H54 (cell line): ENCODE data around the gene CLEC2B.

Experiments
- DNase-seq: peaks from one replicate; pipeline ENCODE4 v3.0.0; 2011; ENCODE audit warnings: low spot score, mixed read lengths; ENCODE audit not compliant: insufficient read length
- FAIRE-seq: peaks from 3 replicates; lab custom pipeline; 2011; peaks lifted over from hg19 to GRCh38; lab: Jason Lieb, UNC
- POLR2A ChIP-seq: IDR thresholded peaks from 2 replicates; pipeline ENCODE4 v1.6.1; 2011; ENCODE audit warnings: low read depth, mild to moderate bottlenecking, low read length

Gene CLEC2B

DNA sequence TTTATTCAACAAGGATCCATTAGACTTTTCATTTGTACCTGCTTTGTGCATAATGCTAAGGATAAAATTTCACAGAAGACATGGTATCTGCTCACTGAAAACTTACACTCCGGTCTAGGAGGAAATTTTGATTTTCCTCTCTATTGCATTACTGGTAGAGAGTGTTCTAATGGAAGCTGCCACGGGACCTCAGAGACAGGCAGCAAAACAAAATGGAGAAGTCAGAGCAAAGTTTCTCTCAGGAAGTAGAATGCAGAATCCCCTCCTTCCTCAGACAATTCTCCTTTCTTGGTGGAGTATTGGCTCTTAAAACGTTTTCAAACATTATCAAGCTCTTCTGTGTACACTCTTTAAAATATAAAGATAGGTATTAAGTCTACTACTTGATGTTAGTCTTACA, 12.3 kb downstream of the CLEC2B start:
- no peak for TF ChIP-seq POLR2A
- DNase-seq (no peak), FAIRE-seq (no peak)

DNA sequence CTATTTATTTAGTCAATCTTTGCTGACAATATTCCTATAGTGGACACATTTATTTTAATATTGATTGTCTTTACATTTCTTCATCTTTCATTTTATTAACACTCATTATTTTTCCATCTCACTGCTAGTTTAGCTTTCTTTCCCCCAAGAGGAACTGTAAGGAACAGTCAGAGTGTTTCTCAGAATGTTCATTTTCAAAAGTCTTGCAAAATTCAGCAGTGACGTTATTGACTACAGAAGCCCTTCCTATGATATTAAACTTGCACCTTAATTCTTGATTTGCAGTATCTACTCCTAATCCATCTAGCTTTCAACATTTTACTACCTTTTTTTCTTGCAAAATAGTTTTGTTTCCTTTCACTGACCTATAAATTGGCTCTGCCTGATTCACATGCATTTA, 13.0 kb downstream of the CLEC2B start:
- DNase-seq (no peak), FAIRE-seq (no peak)
- TF ChIP-seq POLR2A = no peak

DNA sequence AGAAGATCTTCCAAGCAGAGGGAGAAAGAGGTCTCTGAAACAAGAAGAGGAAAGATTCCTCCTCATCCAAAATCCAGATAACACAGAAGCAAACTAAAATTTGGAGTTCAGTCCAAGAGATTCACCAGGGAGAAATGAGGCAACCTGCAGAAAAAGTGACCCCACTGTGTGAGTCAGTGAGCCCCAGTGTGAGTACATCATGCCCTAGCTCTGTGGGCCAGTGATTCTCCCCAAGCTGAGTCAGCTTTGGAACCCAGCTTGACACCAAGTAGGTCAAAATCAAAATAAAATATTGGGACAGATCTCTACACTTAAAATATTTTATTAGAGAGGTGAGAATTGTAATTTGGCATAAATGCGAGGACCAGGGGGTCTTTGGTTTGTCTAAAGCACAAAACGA, 17.2 kb downstream of the CLEC2B start:
- no peak for TF ChIP-seq POLR2A
- peak; percentile 10 for DNase-seq
- no peak for FAIRE-seq

DNA sequence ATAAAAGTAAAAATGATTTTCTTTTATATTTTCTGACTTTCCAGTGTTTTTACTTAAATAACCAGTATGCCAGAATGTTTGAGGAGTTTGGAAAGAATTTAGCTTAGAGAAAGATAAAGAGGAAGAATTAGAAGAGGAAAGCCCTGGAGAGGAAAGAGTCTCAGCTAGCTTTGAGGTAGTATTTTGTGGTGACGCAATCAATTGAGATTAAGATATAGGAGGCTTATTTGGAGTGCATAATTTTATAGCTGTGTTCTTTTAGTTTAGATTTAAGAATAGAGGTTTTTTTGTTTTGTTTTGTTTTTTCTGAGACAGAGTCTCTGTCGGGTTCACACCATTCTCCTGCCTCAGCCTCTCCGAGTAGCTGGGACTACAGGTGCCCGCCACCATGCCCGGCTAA, 18.1 kb downstream of the CLEC2B start:
- FAIRE-seq = no peak
- no peak for DNase-seq
- TF ChIP-seq POLR2A = no peak

DNA sequence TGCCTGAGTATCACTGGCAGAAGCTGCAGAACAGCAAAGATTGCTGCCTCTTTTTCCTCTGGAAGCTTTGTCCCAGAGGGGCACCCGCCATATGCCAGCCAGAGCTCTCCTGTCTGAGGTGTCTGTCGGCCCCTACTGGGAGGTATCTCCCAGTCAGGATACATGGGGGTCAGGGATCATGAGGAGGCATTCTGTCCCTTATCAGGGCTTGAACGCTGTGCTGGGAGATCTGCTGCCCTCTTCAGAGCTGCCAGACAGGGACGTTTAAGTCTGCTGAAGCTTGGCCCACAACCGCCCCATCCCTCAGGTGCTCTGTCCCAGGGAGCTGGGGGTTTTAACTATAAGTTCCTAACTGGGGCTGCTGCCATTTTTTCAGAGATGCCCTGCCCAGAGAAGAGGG, 20.3 kb downstream of the CLEC2B start:
- DNase-seq (no peak), FAIRE-seq (no peak)
- TF ChIP-seq POLR2A = no peak

DNA sequence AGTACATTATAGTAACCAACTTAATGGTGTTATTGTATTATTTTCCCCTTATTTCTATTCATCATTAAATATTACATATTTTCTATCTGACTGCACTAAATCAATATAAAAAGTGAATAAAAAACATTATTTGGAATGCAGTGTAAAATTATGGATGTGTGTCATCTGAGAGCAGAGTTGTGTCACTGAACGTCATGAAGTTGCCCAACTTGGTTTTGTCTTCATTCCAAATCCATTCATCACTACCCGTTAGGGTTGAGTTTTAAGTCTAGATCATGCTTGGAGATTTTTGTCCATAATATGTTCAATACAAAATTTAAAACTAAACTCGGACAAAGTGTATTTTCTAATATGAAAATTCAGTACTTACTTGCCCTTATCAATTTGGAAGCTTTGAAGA, 25.7 kb downstream of the CLEC2B start:
- no peak for DNase-seq
- TF ChIP-seq POLR2A = no peak
- no peak for FAIRE-seq

DNA sequence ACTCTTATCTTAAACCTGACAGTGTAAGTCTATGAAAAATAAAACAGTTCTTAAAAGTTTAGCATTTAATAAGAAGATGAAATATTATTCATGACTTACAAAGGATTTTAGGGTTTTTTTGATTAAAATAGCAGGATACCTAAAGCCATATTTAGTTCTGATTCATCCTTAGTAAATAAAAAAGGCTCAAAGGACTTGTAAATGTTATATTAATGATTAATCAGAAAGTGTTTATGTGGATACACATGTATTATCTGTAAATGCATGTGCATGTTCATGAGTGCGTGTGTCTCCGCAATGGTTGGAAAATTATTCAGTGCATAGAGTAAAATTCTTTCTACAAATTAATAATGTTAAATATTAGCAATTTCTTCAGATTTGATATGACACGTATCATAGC, 37.4 kb downstream of the CLEC2B start:
- FAIRE-seq = no peak
- DNase-seq = no peak
- no peak for TF ChIP-seq POLR2A

DNA sequence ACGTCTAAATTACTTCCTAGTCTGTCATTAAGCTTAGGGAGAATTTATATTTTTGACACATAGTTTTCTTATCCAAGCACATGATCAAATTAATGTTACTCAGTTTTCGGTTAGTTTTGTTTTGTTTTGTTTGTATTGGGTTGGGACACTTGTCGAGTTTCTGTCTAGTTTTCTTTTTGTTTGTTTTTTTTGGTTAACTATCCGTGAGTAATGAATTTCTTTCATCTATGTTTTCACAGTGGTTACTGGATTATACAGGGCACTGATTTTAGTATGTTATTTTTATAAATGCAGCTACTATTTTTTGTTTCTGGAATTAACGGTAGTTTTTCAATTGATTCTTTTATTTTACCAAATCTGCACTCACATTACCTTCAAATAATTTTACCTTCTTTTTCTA, 39.2 kb downstream of the CLEC2B start:
- DNase-seq = no peak
- no peak for TF ChIP-seq POLR2A
- no peak for FAIRE-seq

DNA sequence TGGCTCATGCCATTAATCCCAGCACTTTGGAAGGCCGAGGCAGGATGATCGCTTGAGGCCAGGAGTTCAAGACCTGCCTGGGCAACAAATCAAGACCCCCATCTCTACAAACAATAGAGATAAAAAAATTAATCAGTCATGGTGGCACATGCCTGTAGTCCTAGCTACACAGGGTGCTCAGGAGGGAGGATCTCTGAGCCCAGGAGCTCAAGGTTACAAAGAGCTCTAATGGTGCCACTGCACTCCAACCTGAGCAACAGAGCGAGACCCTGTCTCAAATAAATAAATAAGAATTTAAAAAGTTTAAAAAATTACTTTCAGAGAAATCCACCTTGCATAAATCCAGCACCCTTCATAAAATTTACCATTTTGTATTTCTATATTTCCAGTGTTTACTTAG, 39.7 kb downstream of the CLEC2B start:
- TF ChIP-seq POLR2A = no peak
- FAIRE-seq (no peak), DNase-seq (no peak)

DNA sequence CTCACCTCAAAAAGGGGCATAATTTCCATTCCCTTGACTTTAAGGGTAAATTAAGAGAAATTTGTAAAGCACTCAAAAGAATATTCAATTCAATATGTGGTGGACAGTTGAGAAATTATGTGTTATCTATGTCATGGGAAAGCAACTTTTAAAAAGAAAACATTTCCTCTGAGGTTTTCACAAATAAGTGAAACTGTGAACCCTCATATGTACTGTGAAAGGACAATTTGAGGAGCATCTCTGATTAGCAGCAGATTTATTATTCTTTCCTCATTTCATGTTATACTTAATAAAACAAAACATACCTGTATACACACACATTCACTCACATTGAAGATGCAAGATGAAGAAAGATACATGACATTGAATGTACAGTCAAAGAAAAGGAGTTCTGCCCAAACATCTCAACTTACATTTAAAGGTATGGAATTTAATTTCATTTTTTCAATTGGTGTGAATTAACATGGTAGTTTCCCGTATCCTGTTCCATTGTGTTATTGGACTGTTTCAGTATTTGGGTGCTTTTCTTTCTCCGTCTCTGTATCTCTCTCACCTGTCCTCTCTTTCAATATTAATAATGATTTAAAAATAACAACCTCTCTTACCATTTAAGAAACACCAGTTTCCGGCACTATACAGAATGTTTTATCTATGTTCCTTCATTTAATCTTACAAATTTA, 41.8 kb downstream of the CLEC2B start, which contains the start of gene KLRF1:
KLRF1 (plus strand) TSS at position 273 of the 680 bp plus-strand sequence; CDS start at position 337, 64 bp downstream.
- no peak for FAIRE-seq
- TF ChIP-seq POLR2A = no peak
- no peak for DNase-seq

DNA sequence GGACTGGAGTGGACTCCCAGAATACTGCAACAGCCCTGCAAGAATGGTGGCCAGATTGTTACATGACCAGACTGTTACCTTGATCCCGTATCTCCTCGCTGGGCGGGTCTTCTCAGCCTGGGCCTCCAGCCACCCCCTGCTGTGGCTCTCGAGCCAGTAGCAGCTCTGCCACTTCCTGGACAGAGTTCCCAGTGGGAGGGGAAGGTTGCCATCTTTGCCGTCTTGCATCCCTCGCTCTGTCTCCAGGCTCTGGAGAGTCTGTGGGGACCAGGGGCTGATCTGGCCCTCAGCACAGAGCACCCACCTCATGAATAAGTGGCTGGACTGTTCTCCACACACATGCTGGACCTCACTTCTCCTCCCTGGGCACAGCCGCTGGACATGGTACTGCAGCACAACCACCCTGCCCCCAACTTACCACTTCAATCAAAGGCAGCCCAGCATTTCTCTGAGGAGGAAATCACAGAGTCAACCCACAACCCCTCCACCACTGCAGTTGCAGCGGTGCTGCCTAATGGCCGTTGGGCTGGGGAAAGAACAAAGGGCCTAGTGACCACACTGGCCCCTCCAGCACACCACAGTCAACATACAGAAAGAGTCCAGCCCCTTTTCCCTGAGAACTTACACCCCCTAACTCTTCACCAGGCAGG, 48.7 kb downstream of the CLEC2B start:
- TF ChIP-seq POLR2A = no peak
- DNase-seq (no peak), FAIRE-seq (no peak)

DNA sequence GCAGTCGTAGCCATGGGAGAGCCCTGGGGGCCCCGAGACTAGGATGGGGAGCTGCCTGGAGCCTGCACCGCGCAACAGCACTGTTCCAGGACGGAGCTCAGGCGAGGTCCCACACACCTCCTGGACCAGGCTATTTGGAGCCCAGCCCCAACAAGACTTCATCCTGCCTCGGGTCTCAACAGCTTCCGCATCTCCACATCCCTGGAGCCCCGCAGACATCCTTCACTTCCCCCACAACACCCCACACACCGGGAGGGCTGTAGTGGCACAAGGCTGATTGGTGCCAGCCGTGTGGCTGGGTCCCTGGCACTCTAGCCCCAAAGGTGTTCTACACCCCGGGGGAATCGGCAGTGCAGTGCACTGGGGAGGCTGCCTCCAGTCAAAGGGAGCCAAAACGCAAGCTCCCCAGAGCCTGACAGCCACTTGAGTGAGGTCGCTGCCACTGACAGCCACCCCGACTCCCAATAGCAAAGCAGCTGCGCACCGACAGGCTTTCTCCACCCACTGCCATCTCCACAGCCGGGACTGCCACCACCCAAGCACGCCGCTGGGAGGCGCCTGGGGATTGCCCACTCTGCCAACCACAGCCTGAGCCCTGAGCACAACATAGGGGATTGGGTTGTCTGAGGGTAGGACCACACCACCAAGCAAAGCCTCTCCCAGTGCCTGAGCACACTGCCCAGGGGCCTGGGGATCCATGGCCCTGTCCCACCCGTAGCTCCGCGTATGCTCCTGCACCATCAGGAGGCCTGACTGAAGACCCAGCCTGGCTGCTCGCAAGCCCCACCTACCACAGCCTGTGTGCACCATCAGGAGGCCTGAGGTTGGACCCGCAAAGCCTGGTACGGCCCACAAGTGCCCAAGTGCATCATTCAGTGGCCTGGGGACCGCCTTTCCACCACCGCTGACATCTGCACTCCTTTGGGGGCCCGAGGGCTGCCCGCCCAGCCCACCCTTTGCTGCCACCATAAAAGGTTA, 55.0 kb downstream of the CLEC2B start:
- DNase-seq (peak; percentile 85), FAIRE-seq (peak; percentile 88)
- no peak for TF ChIP-seq POLR2A

DNA sequence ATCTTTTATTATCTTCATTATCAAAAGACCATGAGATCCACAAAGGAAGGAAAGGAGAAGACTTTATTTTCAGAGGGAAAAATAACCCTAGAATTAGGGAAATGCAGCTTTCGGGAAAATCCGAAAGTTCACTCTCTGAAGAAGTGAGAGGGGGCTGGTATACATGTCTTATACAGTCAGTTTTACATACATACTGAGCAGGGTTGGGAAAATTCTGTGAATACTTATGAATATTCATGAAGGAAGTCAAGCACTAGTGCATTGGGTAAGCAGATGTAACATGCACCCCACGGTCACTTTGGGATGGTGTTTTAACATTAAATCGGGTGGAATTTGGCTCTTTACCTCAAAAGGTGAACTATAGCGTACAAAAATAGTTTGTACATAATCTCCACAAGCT, 57.5 kb downstream of the CLEC2B start:
- FAIRE-seq (no peak), DNase-seq (no peak)
- TF ChIP-seq POLR2A = no peak

DNA sequence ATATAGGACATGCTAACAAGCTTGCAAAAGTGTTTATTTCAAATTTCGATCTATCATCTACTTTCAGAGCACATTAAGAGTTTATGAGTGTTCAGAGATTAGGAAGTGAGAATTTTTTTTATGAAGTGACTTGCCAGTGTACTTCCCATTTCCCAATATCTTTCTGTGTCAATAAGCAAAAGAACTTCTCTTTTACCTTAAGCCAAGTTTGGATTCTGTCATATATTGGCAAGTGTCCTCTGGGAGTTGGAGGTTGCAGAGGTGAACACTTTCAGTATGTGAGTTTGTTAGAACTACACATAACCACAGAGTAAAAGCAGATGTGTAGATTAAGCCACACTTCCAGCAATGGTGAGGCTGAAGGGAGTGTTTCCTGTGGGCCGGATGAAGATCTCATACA, 58.5 kb downstream of the CLEC2B start:
- no peak for TF ChIP-seq POLR2A
- FAIRE-seq = no peak
- DNase-seq = no peak

DNA sequence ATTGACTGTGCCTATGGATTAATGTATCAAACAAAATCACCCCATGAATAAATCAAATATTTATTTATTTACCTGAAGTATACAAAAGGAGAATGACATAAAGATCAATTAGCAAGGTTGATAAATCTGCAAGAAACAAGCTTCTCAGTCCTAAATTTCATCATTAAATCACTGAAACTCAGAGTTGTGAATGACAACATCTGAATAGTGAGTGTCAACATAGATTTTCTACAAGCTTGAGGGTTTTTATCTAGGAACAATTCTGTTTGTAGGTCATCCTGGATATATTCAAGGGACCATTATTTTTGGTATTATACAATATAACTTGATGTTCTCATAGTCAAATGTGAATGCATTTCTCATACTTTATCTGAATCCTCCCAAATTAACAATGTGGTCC, 59.3 kb downstream of the CLEC2B start:
- FAIRE-seq = no peak
- no peak for TF ChIP-seq POLR2A
- no peak for DNase-seq
